ENCODE results near the gene NOTO.

- TF ChIP-seq, protein P1, sequence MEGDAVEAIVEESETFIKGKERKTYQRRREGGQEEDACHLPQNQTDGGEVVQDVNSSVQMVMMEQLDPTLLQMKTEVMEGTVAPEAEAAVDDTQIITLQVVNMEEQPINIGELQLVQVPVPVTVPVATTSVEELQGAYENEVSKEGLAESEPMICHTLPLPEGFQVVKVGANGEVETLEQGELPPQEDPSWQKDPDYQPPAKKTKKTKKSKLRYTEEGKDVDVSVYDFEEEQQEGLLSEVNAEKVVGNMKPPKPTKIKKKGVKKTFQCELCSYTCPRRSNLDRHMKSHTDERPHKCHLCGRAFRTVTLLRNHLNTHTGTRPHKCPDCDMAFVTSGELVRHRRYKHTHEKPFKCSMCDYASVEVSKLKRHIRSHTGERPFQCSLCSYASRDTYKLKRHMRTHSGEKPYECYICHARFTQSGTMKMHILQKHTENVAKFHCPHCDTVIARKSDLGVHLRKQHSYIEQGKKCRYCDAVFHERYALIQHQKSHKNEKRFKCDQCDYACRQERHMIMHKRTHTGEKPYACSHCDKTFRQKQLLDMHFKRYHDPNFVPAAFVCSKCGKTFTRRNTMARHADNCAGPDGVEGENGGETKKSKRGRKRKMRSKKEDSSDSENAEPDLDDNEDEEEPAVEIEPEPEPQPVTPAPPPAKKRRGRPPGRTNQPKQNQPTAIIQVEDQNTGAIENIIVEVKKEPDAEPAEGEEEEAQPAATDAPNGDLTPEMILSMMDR (IDR thresholded peaks at IDR 0.05) = no peak
- TF ChIP-seq POLR2A (IDR thresholded peaks at IDR 0.05) = no peak
Measured at GRCh38 chr2:73233154-73233931, 31.0 kb downstream of the NOTO start, which contains the start of gene PRADC1.
